ENCODE data around the gene POLR1F. TPM values are rescaled to one million over a fixed set of nuclear protein-coding genes. Genes with fewer than 3 reads are reported as not detected.

POLR1F gene
- total RNA-seq, 1 donor from 2014 or later = 32.5 TPM

GRCh38 chr7:19665399-19666008 is 43.3 kb downstream of the POLR1F start:
- Mint-ChIP-seq H3K4me1 (ENCODE audit: low read depth) (peaks cover 10% of the 10 kb centered on the region), H3K27me3 (ENCODE audit: low read depth) (peaks cover 34% of the 10 kb centered on the region), H3K27ac (no peak overlapping the region), H3K9me3 (no peaks in the 10 kb centered on the region), H3K36me3 (ENCODE audit: low read depth) (no peaks in the 10 kb centered on the region), H3K4me3 (ENCODE audit: low read depth) (no peak overlapping the region)
- intact Hi-C loops (cut with micrococcal nuclease) = loop anchor here (5.0 kb wide), 1 partner anchor 543 kb away; no protein-coding TSS in a partner anchor
- DNase-seq (ENCODE audit: low spot score) = no peak

DNA sequence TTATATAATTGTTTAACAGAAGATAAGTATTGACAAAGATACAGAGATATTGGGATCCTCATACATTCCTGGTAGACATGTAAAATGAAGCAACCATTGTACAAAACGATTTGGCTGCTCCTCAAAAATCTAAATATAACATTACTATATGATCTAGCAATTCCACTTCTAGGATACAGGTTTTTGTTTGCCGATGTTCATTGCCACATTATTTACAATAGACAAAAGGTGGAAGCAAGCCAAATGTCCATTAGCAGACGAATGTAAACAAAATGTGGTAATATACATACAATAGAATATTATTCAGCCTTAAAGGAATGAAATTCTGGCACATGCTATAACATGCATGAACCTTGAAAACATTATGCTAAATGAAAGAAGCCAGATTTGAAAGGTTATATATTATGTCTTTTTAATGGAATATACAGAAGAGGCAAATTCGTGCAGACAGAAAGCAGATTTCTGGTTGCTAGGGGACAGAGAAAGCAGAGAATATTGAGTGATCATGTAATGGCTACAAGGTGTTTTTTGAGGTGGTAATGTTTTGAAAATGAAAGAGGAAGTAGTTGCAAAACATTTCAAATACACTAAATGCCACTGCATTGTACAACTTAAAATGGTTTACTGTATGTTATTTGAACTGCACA is 44.9 kb downstream of the POLR1F start:
- intact Hi-C loops (cut with micrococcal nuclease) = no loop called here
- Mint-ChIP-seq H3K9me3 (no peaks in the 10 kb centered on the region), H3K4me3 (ENCODE audit: low read depth) (no peak overlapping the region), H3K4me1 (ENCODE audit: low read depth) (peaks cover 10% of the 10 kb centered on the region), H3K27ac (no peak overlapping the region), H3K36me3 (ENCODE audit: low read depth) (no peaks in the 10 kb centered on the region), H3K27me3 (ENCODE audit: low read depth) (peaks cover 28% of the 10 kb centered on the region)
- no peak for DNase-seq (ENCODE audit: low spot score)

DNA sequence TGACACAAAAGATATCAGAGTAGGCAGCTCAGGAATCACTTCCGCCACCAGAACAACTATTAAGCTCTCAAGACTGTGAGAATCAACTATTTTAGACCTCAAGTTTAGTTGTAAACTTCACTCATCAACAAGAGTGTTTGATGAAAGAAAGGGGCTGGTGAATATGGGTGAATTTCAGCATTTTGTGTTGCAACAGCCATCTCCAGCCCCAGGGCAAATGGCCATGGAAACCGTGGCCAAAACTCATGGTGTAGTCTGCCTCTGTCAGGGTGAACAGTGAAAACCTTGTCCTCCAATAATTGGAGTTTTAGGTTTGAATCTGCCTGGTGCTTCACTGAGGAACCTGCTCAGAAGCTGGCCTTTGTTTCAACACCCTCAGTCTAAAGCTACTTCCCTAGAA is 60.0 kb downstream of the POLR1F start:
- DNase-seq (ENCODE audit: low spot score) = no peak

More for the DNA sequence above, 60.0 kb downstream of the POLR1F start:
- Mint-ChIP-seq H3K27me3 (ENCODE audit: low read depth) (no peaks in the 10 kb centered on the region), H3K9me3 (peaks cover 16% of the 10 kb centered on the region), H3K36me3 (ENCODE audit: low read depth) (no peaks in the 10 kb centered on the region), H3K4me3 (ENCODE audit: low read depth) (no peak overlapping the region), H3K4me1 (ENCODE audit: low read depth) (no peaks in the 10 kb centered on the region), H3K27ac (no peak overlapping the region)
- intact Hi-C loops (cut with micrococcal nuclease) = no loop called here

Other genes with a start within 250 kb of the POLR1F start
- not detected in 2 replicates for gene TMEM196, start 64.6 kb upstream of the POLR1F start, total RNA-seq

Measured in activated T-helper 2 cell treated with anti-CD3 and anti-CD28 coated beads, Interferon-gamma antibody, Interleukin-2, Interleukin-4, amounts not matched to agents 10 μg/mL and 5 μg/mL and 100 μg/mL, durations not matched to agents 14 hours and 24 hours and 36 hours (primary cell).